NCI-H2171 (cell line): Measurements from ENCODE around the gene P2RY6.
A peak's percentile ranks its signal among the peaks of the same experiment; 100 is the strongest.

Experiments
- DNase-seq: peaks from one replicate; lab custom pipeline; 2025; lab: John Stamatoyannopoulos, UW

P2RY6 gene

DNA sequence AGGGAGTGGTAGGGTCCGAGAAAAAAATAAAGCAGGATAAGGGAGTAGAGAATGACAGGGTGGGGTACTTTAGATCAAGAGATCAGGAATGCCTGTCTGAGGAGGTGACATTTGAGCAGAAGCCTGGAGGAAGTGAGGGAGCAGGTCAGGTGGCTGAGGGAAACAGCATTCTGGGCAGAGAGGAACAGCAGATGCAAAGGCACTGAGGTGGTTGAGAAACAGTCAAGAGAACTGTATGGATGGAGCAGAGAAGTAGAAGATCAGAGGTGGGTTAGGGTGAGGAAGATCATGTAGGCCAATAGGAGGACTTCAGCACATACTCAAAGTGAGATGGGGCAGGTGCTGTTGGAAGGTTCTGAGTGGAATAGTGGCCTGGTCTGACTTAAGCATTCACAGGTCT is 44.3 kb downstream of the P2RY6 start:
- DNase-seq = no peak

GRCh38 chr11:73317373-73317772 is 45.2 kb downstream of the P2RY6 start:
- DNase-seq = peak; percentile 65

DNA sequence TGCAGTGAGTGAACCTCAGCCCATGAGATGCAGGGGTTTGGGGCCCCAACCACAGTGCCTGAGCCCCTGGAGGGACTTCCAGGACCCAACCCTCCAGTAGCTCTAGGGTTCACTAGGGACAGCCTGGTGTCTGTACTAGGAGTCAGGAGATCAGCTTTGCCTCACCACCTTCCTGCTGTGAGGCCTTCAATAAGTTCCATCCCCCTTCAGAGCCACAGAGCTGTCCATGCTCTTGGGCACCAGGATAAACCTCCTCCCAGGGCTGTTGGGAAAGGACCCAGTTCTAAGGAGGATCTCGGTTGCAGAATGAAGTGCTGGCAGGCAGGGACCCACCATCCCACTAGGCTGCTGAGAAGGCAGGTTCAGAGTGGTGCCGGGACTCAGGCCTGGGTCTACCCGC is 45.7 kb downstream of the P2RY6 start:
- no peak for DNase-seq

DNA sequence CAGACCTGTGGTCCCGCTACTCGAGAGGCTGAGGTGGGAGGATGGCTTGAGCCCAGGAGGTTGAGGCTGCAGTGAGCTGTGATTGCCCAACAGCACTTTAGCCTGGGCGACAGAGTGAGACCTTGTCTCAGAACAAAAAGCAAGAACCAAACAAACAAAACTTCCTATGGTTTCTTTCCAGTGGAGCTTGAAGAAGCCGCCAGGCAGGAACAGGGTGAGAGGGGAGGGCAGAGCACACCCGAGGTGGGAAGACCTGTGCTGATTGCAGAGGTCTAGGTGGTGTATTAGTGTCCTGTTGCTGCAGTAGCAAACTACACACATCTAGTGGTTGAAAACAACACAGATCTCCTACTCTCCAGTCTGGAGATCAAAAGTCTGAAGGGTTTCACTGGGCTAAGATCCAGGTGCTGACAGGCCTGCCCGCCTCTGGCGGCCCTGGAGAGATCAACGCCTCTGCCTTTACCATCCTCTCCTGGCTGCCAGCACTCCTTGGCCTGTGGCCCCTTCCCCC is 46.4 kb downstream of the P2RY6 start:
- no peak for DNase-seq

DNA sequence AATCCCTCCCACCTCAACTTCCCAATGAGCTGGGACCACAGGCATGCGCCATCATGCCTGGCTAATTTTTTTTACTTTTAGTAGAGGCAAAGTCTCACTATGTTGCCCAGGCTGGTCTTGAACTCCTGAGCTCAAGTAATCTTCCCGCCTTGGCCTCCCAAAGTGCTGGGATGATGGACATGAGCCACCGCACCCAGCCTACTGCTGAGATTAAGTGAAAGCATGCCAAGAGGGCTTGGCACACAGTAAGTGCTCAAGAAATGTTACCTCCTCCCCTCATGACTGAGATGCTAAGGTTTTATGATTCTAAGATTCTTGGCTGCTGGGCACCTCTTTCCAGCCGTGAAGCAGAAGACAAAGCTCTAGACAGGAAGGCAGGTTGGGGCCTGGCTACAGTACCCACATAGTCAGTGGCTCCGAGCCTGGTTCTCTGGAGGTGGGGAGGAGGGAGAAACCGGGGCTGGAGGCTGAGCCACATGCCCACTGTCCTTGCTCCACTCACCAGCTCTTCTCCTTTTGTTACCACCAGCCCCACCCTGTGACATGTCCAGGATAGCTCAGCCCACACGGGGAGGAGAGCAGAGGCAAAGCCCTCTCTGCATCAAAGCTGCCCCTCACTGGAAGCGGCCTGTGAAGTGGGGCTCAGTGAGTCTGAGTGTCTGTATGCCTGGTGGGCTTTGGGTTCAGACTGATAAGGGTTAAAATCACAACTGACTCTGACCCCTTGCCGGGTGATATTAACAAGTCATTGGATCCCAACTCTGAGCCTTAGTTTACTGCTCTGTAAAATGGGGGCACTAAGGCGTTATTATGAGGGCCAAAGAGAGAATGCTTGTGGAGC is 48.8 kb downstream of the P2RY6 start:
- DNase-seq = no peak

- DNase-seq = peak; percentile 44
Observed at GRCh38 chr11:73321604-73322381, 49.7 kb downstream of the P2RY6 start.

GRCh38 chr11:73322382-73323306 is 50.5 kb downstream of the P2RY6 start:
- no peak for DNase-seq

GRCh38 chr11:73323464-73323863 is 51.3 kb downstream of the P2RY6 start:
- DNase-seq = no peak

DNA sequence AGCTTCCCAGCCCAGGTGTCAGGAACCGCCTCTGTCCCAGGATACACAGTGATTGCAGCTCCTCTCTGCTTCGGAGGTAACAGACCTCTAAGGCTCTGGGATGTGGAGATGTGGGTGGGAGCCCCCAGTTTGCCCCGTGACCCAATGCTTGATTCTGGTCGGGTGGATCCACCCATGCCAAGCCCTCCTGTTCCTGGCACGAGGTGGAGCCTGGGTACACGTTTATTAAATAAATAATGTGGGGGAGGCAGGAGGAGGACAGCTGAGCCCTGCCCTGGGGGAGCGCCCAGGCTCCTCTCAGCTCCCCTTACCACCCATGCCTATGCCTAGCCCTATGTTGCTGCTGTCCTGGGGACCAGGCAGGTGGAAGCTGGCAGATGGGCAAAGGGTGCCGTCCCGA is 52.0 kb downstream of the P2RY6 start:
- DNase-seq = no peak

GRCh38 chr11:73324665-73325035 is 52.5 kb downstream of the P2RY6 start:
- DNase-seq = no peak

GRCh38 chr11:73325036-73325981 is 53.2 kb downstream of the P2RY6 start:
- peak; percentile 92 for DNase-seq

DNA sequence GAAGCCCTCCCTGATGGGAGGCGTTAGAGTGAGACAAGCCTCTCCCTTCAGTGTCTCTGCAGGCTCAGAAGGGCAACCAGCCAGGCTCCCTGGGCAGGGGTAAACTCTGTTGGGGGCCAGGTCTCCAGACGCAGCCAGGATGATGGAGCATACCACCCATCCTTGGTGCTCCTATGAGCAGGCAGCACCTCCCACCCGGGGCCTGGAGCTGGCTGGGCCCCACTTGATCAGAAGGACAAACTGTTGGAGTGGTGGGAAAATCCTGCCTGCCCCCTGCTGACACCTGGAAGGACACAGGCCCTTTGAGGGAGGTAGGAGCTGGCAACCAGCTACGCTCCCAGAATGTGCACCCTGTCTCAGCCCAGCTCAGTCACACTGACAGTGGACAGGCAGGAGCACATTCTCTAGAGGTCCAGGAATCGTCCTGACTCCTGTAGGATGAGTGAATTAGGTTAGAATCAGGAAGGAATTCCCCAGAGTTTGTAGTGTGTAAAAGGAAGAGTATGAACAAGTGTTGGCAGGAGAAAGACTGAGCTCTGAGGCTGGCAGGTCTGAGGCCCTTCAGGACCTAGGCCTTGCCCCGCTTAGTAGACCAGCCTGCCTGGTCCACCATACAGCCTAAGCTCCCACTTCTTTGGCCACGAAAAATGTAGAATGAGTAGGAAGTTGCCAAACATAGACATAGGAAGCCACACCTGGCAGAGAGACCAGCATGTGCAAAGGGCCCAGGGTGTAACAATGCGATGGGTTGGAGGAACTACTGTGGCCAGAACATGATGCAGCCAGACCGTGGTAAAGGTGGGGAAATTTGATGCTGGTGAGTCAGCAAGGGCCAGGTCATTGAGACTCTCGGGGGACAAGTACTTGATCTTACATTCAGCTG is 55.0 kb downstream of the P2RY6 start:
- no peak for DNase-seq

- no peak for DNase-seq
Observed at GRCh38 chr11:73327812-73328364, 55.8 kb downstream of the P2RY6 start.

- DNase-seq = no peak
Observed at GRCh38 chr11:73330569-73331093, 58.5 kb downstream of the P2RY6 start.

DNA sequence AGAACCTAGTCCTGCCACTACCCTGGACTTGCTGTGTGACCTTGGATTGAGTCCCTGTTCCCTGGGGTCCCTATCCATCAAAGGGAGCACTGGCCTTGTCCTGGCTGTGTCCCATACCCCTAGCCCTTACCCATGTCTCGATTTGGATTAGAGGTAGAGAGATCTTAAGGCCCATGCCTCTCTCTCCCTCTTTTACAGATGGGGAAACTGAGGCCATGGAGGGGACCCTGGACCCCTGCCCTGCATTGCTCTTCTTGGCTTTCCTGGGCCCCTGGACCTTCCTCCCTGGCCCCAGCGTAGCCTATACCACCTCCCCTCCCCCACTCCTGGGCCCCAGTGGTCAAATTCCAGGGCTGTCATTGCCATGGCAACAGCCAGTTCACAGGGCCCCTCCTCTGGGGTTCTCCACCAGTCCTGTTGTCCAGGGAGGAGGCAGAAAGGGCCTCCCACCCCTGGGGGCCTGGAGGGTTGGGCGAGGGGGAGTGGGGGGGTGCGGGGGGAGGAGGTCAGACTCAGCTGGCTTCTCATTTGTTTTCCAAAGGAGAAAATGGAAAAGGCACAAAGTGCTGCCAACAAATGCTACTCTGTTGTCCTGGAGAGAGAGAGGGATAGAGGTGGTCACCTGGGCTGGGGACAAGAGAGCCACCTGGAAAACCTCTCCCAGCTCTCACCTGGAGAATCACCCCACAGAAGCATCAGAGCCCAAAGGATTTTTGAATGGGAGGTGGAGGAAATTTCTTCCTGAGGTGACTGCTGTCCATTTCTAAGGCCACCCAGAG is 59.2 kb downstream of the P2RY6 start:
- no peak for DNase-seq

- no peak for DNase-seq
Observed at GRCh38 chr11:73333173-73333572, 61.0 kb downstream of the P2RY6 start.

DNA sequence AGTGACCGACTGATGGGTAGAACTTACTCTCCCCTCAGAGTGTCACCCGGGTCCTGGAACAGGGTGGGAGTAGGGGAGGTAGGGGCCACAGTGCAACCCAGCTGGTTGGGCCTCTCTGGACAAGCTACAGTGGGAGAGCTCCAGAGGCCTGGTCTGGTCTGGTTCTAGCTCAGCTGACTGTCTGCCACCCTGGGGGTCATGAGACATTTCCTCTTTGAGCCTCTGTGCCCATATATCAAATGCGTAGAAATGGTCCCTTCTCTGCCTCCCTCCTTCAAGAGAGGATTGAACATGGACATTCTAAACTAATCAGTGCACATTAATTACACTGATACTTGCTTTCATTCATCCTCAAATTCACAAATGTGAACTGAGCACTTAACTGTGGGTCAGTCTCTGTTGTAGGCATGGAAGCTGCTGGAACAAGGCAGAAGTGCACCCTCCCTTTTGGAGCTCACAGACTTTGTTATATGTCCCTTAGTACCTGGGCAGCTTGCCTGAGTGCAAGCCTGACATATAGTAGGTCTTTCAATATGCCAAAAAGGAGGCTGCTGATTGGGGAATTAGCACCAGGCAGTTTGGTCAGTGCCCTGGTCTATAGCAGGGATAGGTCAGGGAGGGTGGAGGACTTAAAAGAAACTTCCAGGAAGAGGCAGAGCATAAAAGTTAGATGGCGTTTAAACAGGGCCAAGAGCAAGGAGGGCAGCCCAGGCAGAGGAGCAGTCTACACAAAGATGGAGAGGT is 61.7 kb downstream of the P2RY6 start:
- no peak for DNase-seq
